HEK293 (cell line): Measurements from ENCODE around the gene PRR16.
"Not testable (repeated sequence)": the region's sequence is repeated elsewhere in the genome, so short reads cannot be mapped to it uniquely, and the experiment has no call there.

Experiments
- YY1 ChIP-seq: fragments of 450-650 bp; formaldehyde crosslinking; IDR thresholded peaks from 2 replicates; pipeline ENCODE4 v1.5.1; 2018; ENCODE audit warnings: missing biosample characterization, missing genetic modification characterization
- ZFP3 ChIP-seq: fragments of 450-650 bp; formaldehyde crosslinking; IDR thresholded peaks from 2 replicates; pipeline ENCODE4 v1.5.1; 2016; ENCODE audit warnings: low read depth, missing biosample characterization, missing genetic modification characterization
- ZNF157 ChIP-seq: fragments of 450-650 bp; formaldehyde crosslinking; IDR thresholded peaks from 2 replicates; pipeline ENCODE4 v1.5.1; 2016; ENCODE audit warnings: missing biosample characterization, missing genetic modification characterization
- ZNF621 ChIP-seq: fragments of 450-650 bp; formaldehyde crosslinking; IDR thresholded peaks from 2 replicates; pipeline ENCODE4 v1.5.1; 2017; ENCODE audit warnings: missing biosample characterization, missing genetic modification characterization
- ZSCAN16 ChIP-seq: fragments of 450-650 bp; formaldehyde crosslinking; IDR thresholded peaks from 2 replicates; pipeline ENCODE4 v1.5.1; 2016; ENCODE audit warnings: missing biosample characterization, missing genetic modification characterization
- TF ChIP-seq, protein P1 (sequence below): fragments of 450-650 bp; formaldehyde crosslinking; IDR thresholded peaks from 2 replicates; pipeline ENCODE4 v1.5.1; 2016; ENCODE audit warnings: missing biosample characterization, missing genetic modification characterization
- TF ChIP-seq, protein P2 (sequence below): fragments of 450-650 bp; formaldehyde crosslinking; IDR thresholded peaks from 2 replicates; pipeline ENCODE4 v1.5.1; 2016; ENCODE audit warnings: missing biosample characterization, missing genetic modification characterization, low read depth
- TF ChIP-seq, protein P3 (sequence below): IDR thresholded peaks from 2 replicates; pipeline ENCODE4 v1.6.1; 2011; ENCODE audit warnings: mild to moderate bottlenecking, low read depth, low read length, borderline replicate concordance
- TF ChIP-seq, protein P4 (sequence below): fragments of 450-650 bp; formaldehyde crosslinking; IDR thresholded peaks from 2 replicates; pipeline ENCODE4 v1.5.1; 2016; ENCODE audit warnings: missing biosample characterization, missing genetic modification characterization
- TF ChIP-seq, protein P5 (sequence below): fragments of 450-650 bp; formaldehyde crosslinking; IDR thresholded peaks from 2 replicates; pipeline ENCODE4 v1.5.1; 2016; ENCODE audit warnings: missing biosample characterization, missing genetic modification characterization
- TF ChIP-seq, protein P6 (sequence below): fragments of 450-650 bp; formaldehyde crosslinking; IDR thresholded peaks from 2 replicates; pipeline ENCODE4 v1.5.1; 2016; ENCODE audit warnings: missing biosample characterization, missing genetic modification characterization

DNA sequence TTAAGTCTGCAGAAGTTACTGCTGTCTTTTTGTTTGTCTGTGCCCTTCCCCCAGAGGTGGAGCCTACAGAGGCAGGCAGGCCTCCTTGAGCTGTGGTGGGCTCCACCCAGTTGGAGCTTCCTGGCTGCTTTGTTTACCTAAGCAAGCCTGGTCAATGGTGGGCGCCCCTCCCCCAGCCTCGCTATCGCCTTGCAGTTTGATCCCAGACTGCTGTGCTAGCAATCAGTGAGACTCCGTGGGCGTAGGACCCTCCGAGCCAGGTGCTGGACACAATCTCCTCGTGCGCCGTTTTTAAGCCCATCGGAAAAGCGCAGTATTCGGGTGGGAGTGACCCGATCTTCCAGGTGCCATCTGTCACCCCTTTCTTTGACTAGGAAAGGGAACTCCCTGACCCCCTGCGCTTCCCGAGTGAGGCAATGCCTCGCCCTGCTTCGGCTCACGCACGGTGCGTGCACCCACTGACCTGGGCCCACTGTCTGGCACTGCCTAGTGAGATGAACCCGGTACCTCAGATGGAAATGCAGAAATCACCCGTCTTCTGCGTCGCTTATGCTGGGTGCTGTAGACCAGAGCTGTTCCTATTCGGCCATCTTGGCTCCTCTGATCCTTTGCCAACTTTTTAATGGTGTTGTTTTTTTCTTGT is 37.3 kb upstream of the PRR16 start:
- TF ChIP-seq, protein P1, sequence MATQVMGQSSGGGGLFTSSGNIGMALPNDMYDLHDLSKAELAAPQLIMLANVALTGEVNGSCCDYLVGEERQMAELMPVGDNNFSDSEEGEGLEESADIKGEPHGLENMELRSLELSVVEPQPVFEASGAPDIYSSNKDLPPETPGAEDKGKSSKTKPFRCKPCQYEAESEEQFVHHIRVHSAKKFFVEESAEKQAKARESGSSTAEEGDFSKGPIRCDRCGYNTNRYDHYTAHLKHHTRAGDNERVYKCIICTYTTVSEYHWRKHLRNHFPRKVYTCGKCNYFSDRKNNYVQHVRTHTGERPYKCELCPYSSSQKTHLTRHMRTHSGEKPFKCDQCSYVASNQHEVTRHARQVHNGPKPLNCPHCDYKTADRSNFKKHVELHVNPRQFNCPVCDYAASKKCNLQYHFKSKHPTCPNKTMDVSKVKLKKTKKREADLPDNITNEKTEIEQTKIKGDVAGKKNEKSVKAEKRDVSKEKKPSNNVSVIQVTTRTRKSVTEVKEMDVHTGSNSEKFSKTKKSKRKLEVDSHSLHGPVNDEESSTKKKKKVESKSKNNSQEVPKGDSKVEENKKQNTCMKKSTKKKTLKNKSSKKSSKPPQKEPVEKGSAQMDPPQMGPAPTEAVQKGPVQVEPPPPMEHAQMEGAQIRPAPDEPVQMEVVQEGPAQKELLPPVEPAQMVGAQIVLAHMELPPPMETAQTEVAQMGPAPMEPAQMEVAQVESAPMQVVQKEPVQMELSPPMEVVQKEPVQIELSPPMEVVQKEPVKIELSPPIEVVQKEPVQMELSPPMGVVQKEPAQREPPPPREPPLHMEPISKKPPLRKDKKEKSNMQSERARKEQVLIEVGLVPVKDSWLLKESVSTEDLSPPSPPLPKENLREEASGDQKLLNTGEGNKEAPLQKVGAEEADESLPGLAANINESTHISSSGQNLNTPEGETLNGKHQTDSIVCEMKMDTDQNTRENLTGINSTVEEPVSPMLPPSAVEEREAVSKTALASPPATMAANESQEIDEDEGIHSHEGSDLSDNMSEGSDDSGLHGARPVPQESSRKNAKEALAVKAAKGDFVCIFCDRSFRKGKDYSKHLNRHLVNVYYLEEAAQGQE (tag by site-specific recombination) = not testable (repeated sequence)
- TF ChIP-seq, protein P2, sequence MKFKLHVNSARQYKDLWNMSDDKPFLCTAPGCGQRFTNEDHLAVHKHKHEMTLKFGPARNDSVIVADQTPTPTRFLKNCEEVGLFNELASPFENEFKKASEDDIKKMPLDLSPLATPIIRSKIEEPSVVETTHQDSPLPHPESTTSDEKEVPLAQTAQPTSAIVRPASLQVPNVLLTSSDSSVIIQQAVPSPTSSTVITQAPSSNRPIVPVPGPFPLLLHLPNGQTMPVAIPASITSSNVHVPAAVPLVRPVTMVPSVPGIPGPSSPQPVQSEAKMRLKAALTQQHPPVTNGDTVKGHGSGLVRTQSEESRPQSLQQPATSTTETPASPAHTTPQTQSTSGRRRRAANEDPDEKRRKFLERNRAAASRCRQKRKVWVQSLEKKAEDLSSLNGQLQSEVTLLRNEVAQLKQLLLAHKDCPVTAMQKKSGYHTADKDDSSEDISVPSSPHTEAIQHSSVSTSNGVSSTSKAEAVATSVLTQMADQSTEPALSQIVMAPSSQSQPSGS (tag by site-specific recombination) = not testable (repeated sequence)
- TF ChIP-seq, protein P3, sequence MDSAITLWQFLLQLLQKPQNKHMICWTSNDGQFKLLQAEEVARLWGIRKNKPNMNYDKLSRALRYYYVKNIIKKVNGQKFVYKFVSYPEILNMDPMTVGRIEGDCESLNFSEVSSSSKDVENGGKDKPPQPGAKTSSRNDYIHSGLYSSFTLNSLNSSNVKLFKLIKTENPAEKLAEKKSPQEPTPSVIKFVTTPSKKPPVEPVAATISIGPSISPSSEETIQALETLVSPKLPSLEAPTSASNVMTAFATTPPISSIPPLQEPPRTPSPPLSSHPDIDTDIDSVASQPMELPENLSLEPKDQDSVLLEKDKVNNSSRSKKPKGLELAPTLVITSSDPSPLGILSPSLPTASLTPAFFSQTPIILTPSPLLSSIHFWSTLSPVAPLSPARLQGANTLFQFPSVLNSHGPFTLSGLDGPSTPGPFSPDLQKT = not testable (repeated sequence)
- TF ChIP-seq YY1 (tag by site-specific recombination); ZNF621; ZFP3 (tag by site-specific recombination); ZNF157; ZSCAN16 (tag by site-specific recombination): not testable (repeated sequence)
- TF ChIP-seq, protein P4, sequence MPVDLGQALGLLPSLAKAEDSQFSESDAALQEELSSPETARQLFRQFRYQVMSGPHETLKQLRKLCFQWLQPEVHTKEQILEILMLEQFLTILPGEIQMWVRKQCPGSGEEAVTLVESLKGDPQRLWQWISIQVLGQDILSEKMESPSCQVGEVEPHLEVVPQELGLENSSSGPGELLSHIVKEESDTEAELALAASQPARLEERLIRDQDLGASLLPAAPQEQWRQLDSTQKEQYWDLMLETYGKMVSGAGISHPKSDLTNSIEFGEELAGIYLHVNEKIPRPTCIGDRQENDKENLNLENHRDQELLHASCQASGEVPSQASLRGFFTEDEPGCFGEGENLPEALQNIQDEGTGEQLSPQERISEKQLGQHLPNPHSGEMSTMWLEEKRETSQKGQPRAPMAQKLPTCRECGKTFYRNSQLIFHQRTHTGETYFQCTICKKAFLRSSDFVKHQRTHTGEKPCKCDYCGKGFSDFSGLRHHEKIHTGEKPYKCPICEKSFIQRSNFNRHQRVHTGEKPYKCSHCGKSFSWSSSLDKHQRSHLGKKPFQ (tag by site-specific recombination) = not testable (repeated sequence)
- TF ChIP-seq, protein P5, sequence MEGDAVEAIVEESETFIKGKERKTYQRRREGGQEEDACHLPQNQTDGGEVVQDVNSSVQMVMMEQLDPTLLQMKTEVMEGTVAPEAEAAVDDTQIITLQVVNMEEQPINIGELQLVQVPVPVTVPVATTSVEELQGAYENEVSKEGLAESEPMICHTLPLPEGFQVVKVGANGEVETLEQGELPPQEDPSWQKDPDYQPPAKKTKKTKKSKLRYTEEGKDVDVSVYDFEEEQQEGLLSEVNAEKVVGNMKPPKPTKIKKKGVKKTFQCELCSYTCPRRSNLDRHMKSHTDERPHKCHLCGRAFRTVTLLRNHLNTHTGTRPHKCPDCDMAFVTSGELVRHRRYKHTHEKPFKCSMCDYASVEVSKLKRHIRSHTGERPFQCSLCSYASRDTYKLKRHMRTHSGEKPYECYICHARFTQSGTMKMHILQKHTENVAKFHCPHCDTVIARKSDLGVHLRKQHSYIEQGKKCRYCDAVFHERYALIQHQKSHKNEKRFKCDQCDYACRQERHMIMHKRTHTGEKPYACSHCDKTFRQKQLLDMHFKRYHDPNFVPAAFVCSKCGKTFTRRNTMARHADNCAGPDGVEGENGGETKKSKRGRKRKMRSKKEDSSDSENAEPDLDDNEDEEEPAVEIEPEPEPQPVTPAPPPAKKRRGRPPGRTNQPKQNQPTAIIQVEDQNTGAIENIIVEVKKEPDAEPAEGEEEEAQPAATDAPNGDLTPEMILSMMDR (tag by site-specific recombination) = not testable (repeated sequence)
- TF ChIP-seq, protein P6, sequence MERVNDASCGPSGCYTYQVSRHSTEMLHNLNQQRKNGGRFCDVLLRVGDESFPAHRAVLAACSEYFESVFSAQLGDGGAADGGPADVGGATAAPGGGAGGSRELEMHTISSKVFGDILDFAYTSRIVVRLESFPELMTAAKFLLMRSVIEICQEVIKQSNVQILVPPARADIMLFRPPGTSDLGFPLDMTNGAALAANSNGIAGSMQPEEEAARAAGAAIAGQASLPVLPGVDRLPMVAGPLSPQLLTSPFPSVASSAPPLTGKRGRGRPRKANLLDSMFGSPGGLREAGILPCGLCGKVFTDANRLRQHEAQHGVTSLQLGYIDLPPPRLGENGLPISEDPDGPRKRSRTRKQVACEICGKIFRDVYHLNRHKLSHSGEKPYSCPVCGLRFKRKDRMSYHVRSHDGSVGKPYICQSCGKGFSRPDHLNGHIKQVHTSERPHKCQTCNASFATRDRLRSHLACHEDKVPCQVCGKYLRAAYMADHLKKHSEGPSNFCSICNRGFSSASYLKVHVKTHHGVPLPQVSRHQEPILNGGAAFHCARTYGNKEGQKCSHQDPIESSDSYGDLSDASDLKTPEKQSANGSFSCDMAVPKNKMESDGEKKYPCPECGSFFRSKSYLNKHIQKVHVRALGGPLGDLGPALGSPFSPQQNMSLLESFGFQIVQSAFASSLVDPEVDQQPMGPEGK (tag by site-specific recombination) = not testable (repeated sequence)
